Measurements from ENCODE around the gene LHFPL6.

LHFPL6 gene

GRCh38 chr13:39602614-39603366, at the start of gene LHFPL6:
Gene LHFPL6, minus strand, starts transcription at chr13:39603193.
- DNase-seq: peak; percentile 71

- DNase-seq: no peak
These were observed 43.1 kb upstream of the LHFPL6 start for GRCh38 chr13:39646122-39646521.

GRCh38 chr13:39641645-39642044, 38.7 kb upstream of the LHFPL6 start:
- DNase-seq: no peak

- DNase-seq: no peak
These were observed 34.9 kb upstream of the LHFPL6 start for GRCh38 chr13:39637890-39638289.

GRCh38 chr13:39635564-39635963, 32.6 kb upstream of the LHFPL6 start:
- DNase-seq: no peak

GRCh38 chr13:39632994-39633393, 30.0 kb upstream of the LHFPL6 start:
- DNase-seq: no peak

GRCh38 chr13:39631307-39631706, 28.3 kb upstream of the LHFPL6 start:
- no peak for DNase-seq

GRCh38 chr13:39623466-39623865, 20.5 kb upstream of the LHFPL6 start:
- DNase-seq: no peak

- no peak for DNase-seq
These were observed 15.6 kb upstream of the LHFPL6 start for GRCh38 chr13:39618561-39618960.

GRCh38 chr13:39616087-39616694, 13.2 kb upstream of the LHFPL6 start:
- DNase-seq: peak; percentile 14

- DNase-seq: peak; percentile 57
These were observed 9.1 kb upstream of the LHFPL6 start for GRCh38 chr13:39612023-39612637.

- no peak for DNase-seq
These were observed 4.9 kb upstream of the LHFPL6 start for GRCh38 chr13:39607876-39608275.

- no peak for DNase-seq
These were observed 2.8 kb upstream of the LHFPL6 start for GRCh38 chr13:39605677-39606320.

- no peak for DNase-seq
These were observed 1.8 kb upstream of the LHFPL6 start for GRCh38 chr13:39604756-39605155.

- no peak for DNase-seq
These were observed 493 bp upstream of the LHFPL6 start for GRCh38 chr13:39603424-39603947.

GRCh38 chr13:39602277-39602613, 748 bp downstream of the LHFPL6 start:
- peak; percentile 6 for DNase-seq

GRCh38 chr13:39601636-39602035, 1.4 kb downstream of the LHFPL6 start:
- DNase-seq: no peak

- DNase-seq: no peak
These were observed 2.2 kb downstream of the LHFPL6 start for GRCh38 chr13:39600766-39601165.

GRCh38 chr13:39599842-39600241, 3.2 kb downstream of the LHFPL6 start:
- no peak for DNase-seq

GRCh38 chr13:39599012-39599411, 4.0 kb downstream of the LHFPL6 start:
- DNase-seq: no peak

- no peak for DNase-seq
These were observed 5.2 kb downstream of the LHFPL6 start for GRCh38 chr13:39597838-39598237.

- no peak for DNase-seq
These were observed 6.3 kb downstream of the LHFPL6 start for GRCh38 chr13:39596685-39597084.

GRCh38 chr13:39596176-39596575, 6.8 kb downstream of the LHFPL6 start:
- no peak for DNase-seq

Data from stimulated activated CD4-positive, alpha-beta T cell treated with anti-CD3 and anti-CD28 coated beads, Interleukin-12 subunit alpha, Interleukin-12 subunit beta, amount 100 ng/mL, for 4 hours (primary cell).